Loucy (cell line): Measurements from ENCODE around the gene MAMLD1.

Experiments
- EZH2phosphoT487 ChIP-seq: fragments of 200-600 bp; IDR thresholded peaks from 2 replicates; pipeline ENCODE4 v1.6.1; 2018; ENCODE audit warnings: antibody characterized with exemption, mild to moderate bottlenecking, moderate library complexity, borderline replicate concordance
- TF ChIP-seq, protein P1 (sequence below): fragments of 200-600 bp; sonication (generic); conservative IDR thresholded peaks from 2 replicates; pipeline ENCODE4 v1.5.1; 2014; ENCODE audit warnings: mild to moderate bottlenecking, antibody characterized with exemption, low read length

DNA sequence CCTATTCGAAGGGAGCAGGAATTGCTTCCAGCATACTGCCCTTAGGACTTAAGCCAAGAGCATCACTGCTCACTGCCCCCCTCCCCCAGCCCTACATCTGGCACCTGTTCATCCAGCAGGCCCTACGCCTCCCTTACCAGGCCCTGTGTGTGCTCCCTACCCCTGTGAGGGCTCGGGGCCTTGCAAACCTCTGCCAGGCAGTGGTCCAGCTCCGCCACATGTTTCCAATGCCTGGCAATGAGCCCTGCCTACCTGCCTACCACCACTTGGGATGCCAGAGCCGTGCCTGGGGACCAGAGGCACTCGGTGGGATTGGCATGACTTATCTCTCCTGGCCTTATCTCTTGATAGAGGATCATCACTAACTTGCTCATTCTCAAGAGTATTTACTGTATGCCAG, 177.8 kb downstream of the MAMLD1 start:
- TF ChIP-seq, protein P1, sequence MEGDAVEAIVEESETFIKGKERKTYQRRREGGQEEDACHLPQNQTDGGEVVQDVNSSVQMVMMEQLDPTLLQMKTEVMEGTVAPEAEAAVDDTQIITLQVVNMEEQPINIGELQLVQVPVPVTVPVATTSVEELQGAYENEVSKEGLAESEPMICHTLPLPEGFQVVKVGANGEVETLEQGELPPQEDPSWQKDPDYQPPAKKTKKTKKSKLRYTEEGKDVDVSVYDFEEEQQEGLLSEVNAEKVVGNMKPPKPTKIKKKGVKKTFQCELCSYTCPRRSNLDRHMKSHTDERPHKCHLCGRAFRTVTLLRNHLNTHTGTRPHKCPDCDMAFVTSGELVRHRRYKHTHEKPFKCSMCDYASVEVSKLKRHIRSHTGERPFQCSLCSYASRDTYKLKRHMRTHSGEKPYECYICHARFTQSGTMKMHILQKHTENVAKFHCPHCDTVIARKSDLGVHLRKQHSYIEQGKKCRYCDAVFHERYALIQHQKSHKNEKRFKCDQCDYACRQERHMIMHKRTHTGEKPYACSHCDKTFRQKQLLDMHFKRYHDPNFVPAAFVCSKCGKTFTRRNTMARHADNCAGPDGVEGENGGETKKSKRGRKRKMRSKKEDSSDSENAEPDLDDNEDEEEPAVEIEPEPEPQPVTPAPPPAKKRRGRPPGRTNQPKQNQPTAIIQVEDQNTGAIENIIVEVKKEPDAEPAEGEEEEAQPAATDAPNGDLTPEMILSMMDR: no peak
- TF ChIP-seq EZH2phosphoT487: no peak
